Loucy (cell line): ENCODE measurements around the gene BOC.

Experiments
- H2AFZ ChIP-seq: fragments of 200-600 bp; sonication (generic); 2 replicates; pipeline ENCODE4 v1.6.0; 2016; ENCODE audit warnings: antibody characterized with exemption, mild to moderate bottlenecking, low read length, moderate library complexity
- H3F3A ChIP-seq: fragments of 200-600 bp; 2 replicates; pipeline ENCODE4 v1.6.0; 2016; ENCODE audit warnings: antibody characterized with exemption, low read depth, mild to moderate bottlenecking
- H3K27me3 ChIP-seq: fragments of 200-600 bp; sonication (generic); 2 replicates; pipeline ENCODE4 v1.6.1; 2014; ENCODE audit warnings: low read length, mild to moderate bottlenecking; ENCODE audit not compliant: insufficient read depth, poor library complexity, severe bottlenecking
- H3K36me3 ChIP-seq: fragments of 200-600 bp; sonication (generic); 2 replicates; pipeline ENCODE4 v1.6.1; 2016; ENCODE audit warnings: low read length; ENCODE audit not compliant: insufficient read depth
- H3K4me1 ChIP-seq: fragments of 200-600 bp; sonication (generic); 2 replicates; pipeline ENCODE4 v1.5.1; 2014; ENCODE audit warnings: low read length, mild to moderate bottlenecking; ENCODE audit not compliant: insufficient read depth, poor library complexity, severe bottlenecking
- H3K4me2 ChIP-seq: fragments of 200-600 bp; sonication (generic); 2 replicates; pipeline ENCODE4 v1.6.0; 2014; ENCODE audit warnings: antibody characterized with exemption, low read length, low read depth, mild to moderate bottlenecking; ENCODE audit not compliant: poor library complexity, severe bottlenecking
- H3K4me3 ChIP-seq: fragments of 200-600 bp; sonication (generic); 2 replicates; pipeline ENCODE4 v1.5.1; 2014; ENCODE audit warnings: low read length, mild to moderate bottlenecking, mixed read lengths; ENCODE audit not compliant: poor library complexity, severe bottlenecking
- H3K79me2 ChIP-seq: fragments of 200-600 bp; sonication (generic); 2 replicates; pipeline ENCODE4 v1.6.1; 2014; ENCODE audit warnings: low read length; ENCODE audit not compliant: insufficient read depth
- H3K9ac ChIP-seq: fragments of 200-600 bp; sonication (generic); 2 replicates; pipeline ENCODE4 v1.6.0; 2014; ENCODE audit warnings: mild to moderate bottlenecking, low read depth, low read length, moderate library complexity; ENCODE audit not compliant: poor library complexity, severe bottlenecking
- H3K9me2 ChIP-seq: fragments of 200-600 bp; sonication (generic); replicated peaks from 2 replicates; pipeline ENCODE4 v1.6.1; 2016; ENCODE audit warnings: low read depth, low read length, mixed read lengths
- H3K9me3 ChIP-seq: fragments of 200-600 bp; sonication (generic); 2 replicates; pipeline ENCODE4 v1.6.1; 2014; ENCODE audit warnings: mild to moderate bottlenecking, antibody characterized with exemption, low read length, low read depth; ENCODE audit not compliant: insufficient read depth
- H4K20me1 ChIP-seq: fragments of 200-600 bp; sonication (generic); 2 replicates; pipeline ENCODE4 v1.6.0; 2014; ENCODE audit warnings: antibody characterized with exemption, low read length, mild to moderate bottlenecking; ENCODE audit not compliant: insufficient read depth, poor library complexity, severe bottlenecking
- CTCF ChIP-seq: fragments of 200-600 bp; sonication (generic); conservative IDR thresholded peaks from 2 replicates; pipeline ENCODE4 v1.5.1; 2014; ENCODE audit warnings: mild to moderate bottlenecking, antibody characterized with exemption, low read length
- EZH2phosphoT487 ChIP-seq: fragments of 200-600 bp; IDR thresholded peaks from 2 replicates; pipeline ENCODE4 v1.6.1; 2018; ENCODE audit warnings: antibody characterized with exemption, mild to moderate bottlenecking, moderate library complexity, borderline replicate concordance

Gene BOC

GRCh38 chr3:113247675-113248458, 36.5 kb downstream of the BOC start:
- Histone ChIP-seq H3K9ac (no peak overlapping the region), H3K36me3 (no peaks in the 10 kb centered on the region), H3K9me2 (no peaks in the 10 kb centered on the region), H4K20me1 (no peaks in the 10 kb centered on the region), H3K4me2 (no peak overlapping the region), H3F3A (no peaks in the 10 kb centered on the region), H3K9me3 (no peaks in the 10 kb centered on the region), H3K27me3 (no peaks in the 10 kb centered on the region), H3K79me2 (no peaks in the 10 kb centered on the region), H3K4me1 (peaks cover 5% of the 10 kb centered on the region), H3K4me3 (no peak overlapping the region), H2AFZ (no peak overlapping the region)
- TF ChIP-seq CTCF (no peak), EZH2phosphoT487 (no peak)

GRCh38 chr3:113249111-113249510, 37.8 kb downstream of the BOC start:
- Histone ChIP-seq H3K4me1 (no peaks in the 10 kb centered on the region), H3K27me3 (no peaks in the 10 kb centered on the region), H3K79me2 (no peaks in the 10 kb centered on the region), H3K36me3 (no peaks in the 10 kb centered on the region), H3K4me3 (no peak overlapping the region), H3F3A (no peaks in the 10 kb centered on the region), H3K9me2 (no peaks in the 10 kb centered on the region), H4K20me1 (no peaks in the 10 kb centered on the region), H2AFZ (no peak overlapping the region), H3K9ac (no peak overlapping the region), H3K4me2 (no peak overlapping the region), H3K9me3 (no peaks in the 10 kb centered on the region)
- TF ChIP-seq EZH2phosphoT487 (no peak), CTCF (no peak)

GRCh38 chr3:113249601-113250000, 38.2 kb downstream of the BOC start:
- Histone ChIP-seq H3K9me3 (no peaks in the 10 kb centered on the region), H3K9me2 (no peaks in the 10 kb centered on the region), H3K4me2 (no peak overlapping the region), H3K36me3 (no peaks in the 10 kb centered on the region), H3K4me3 (no peak overlapping the region), H3K27me3 (no peaks in the 10 kb centered on the region), H3K9ac (no peak overlapping the region), H2AFZ (no peak overlapping the region), H3K4me1 (no peaks in the 10 kb centered on the region), H3F3A (no peaks in the 10 kb centered on the region), H4K20me1 (no peaks in the 10 kb centered on the region), H3K79me2 (no peaks in the 10 kb centered on the region)
- no peak for TF ChIP-seq EZH2phosphoT487
- TF ChIP-seq CTCF: no peak
